Astrocyte of the spinal cord (primary cell): ENCODE results near the gene NRG2.

Source experiments
- DNase-seq: peaks from one replicate; pipeline ENCODE4 v3.0.0; 2011; ENCODE audit warnings: low read depth, low spot score
- H3K4me3 ChIP-seq: 2 replicates; pipeline ENCODE4 v1.5.1; 2011; ENCODE audit warnings: low read depth, mild to moderate bottlenecking, low read length, moderate library complexity
- CTCF ChIP-seq: IDR thresholded peaks from 2 replicates; pipeline ENCODE4 v1.5.1; 2012; ENCODE audit warnings: low read depth, mild to moderate bottlenecking, low read length, inconsistent platforms
- in situ Hi-C: cut with HindIII; loops from 2 replicates; pipeline ENCODE4 v1.10.0; 2017; ENCODE audit warnings: low sequenced_read_pairs

Gene NRG2

DNA sequence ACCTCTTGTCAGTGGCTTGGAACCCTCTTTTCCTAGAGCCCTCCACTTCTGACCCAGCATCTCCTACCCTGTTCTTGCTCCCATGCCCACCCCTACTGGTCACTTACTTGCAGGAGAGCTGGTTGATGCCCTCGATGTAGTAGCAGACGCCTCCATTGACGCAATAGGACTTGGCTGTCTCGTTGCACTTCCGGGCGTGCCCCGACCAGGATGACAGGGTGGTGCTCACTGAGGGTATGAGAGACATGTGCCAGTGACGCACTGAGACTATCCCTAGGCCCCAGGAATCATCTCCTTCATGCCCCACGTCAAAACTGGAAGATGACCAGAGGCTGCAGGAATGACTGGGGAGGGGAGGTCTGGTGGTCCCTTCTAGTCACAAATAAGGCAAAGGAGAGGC lies 171.5 kb downstream of the NRG2 start:
- in situ Hi-C loops, result no loop called here
- no peak for DNase-seq
- no peak overlapping the region for H3K4me3 ChIP-seq
- TF ChIP-seq CTCF, result no peak

GRCh38 chr5:139870677-139871076 lies 172.4 kb downstream of the NRG2 start:
- H3K4me3 ChIP-seq, result no peak overlapping the region
- DNase-seq, result no peak
- in situ Hi-C loops, result no loop called here
- TF ChIP-seq CTCF, result no peak

DNA sequence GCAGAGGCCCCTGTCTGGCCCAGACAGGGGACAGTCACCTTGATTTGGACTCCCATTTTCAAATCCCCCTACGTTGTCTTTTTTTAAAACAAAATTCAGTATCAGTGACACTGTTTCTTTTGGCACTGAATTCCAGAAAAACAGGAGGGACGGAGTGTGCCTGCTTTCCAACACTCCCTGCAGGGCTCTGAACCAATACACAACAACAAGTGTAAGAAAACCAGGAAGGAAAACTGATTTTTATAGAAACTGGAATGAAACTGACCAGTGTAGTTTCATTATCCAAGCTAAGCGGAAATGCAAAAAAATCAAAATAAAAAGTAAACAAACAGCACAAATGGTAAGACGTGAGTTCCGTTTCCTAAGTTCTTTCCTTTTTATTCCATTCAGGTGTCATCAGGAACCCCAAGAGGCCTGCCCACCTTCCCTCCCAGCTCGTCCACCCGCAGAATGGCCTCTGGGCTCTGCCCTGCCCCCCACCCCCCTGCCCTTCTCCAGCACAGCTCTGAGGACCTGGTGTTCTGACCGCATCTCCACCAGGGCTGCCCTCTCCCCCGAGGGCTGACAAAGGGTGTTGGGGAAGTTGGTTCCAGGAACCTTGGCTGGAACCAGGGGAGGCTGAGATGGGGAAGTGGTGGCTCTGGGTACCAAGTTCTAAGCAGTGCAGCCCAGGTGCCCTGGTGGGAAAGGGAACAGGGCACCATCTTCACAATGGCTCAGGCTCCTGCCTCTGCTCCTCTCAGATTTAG lies 173.9 kb downstream of the NRG2 start:
- no peak for TF ChIP-seq CTCF
- in situ Hi-C loops, result no loop called here
- no peak overlapping the region for H3K4me3 ChIP-seq
- DNase-seq, result no peak

DNA sequence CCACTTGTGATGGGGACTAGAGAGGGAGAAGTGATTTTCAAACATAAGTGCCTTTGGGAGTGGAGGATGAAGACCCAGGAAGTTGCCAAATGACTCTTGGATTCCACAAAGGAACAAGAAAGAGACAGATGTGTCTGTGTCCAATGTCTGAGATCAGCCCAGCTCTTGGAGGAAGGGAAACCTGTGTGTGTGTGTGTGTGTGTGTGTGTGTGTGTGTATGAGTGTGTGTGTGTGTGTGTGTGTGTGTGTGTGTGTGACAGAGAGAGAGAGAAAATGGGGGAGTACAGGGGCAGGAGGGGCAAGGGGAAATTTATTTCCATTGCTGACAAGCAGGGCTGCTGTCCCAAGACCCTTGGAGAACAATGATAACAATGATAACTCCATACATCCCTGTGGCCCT lies 175.5 kb downstream of the NRG2 start:
- H3K4me3 ChIP-seq, result no peak overlapping the region
- in situ Hi-C loops, result no loop called here
- TF ChIP-seq CTCF, result no peak
- no peak for DNase-seq

DNA sequence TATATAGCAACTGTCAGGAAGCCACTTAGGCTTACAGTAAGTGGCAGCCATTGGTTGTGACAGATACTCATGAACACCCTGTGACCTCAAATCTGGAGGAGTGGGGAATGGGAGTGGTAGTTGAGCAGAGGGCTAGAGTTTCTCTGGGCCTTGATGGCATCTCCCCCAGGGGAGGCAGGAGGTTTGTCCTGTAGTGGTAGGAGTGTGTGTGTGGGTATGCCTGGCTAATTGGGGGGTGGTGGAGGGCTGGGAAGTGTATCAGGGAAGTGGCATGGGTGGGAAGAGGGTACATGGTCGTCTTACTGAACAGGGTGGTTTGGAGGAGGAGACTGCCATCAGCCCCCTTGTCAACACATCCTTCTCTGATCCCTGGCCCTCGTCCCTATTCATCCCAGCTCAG lies 176.0 kb downstream of the NRG2 start:
- TF ChIP-seq CTCF, result no peak
- DNase-seq, result no peak
- H3K4me3 ChIP-seq, result no peak overlapping the region
- in situ Hi-C loops, result no loop called here

- H3K4me3 ChIP-seq, result no peak overlapping the region
- TF ChIP-seq CTCF, result no peak
- in situ Hi-C loops, result no loop called here
- no peak for DNase-seq
These were observed 178.2 kb downstream of the NRG2 start for GRCh38 chr5:139864716-139865483.
